Fibroblast of lung (primary cell): ENCODE data around the gene MAPKBP1. TPM values are rescaled to one million over a fixed set of nuclear protein-coding genes. Genes with fewer than 3 reads are reported as not detected.

Experiments used
- DNase-seq, 2 donors: peaks; one replicate each; pipeline versions ENCODE4 v3.0.0 to v3.0.0-alpha.2; 2010; ENCODE audit warnings: low read depth in 2 of 2
- H2AFZ ChIP-seq: 2 replicates; pipeline ENCODE4 v1.5.1; 2012; ENCODE audit warnings: low read length, control low read depth, inconsistent platforms
- H3K27ac ChIP-seq: 2 replicates; pipeline ENCODE4 v1.5.1; 2011; ENCODE audit warnings: low read length, control low read depth; ENCODE audit not compliant: insufficient read depth
- H3K27me3 ChIP-seq: 2 replicates; pipeline ENCODE4 v1.5.1; 2011; ENCODE audit warnings: mild to moderate bottlenecking, low read length; ENCODE audit not compliant: control insufficient read depth, insufficient read depth
- H3K36me3 ChIP-seq: 2 replicates; pipeline ENCODE4 v1.5.1; 2011; ENCODE audit warnings: low read length; ENCODE audit not compliant: control insufficient read depth, insufficient read depth
- H3K4me1 ChIP-seq: 2 replicates; pipeline ENCODE4 v1.5.1; 2011; ENCODE audit warnings: low read length; ENCODE audit not compliant: control insufficient read depth, insufficient read depth; ENCODE audit errors: extremely low read depth
- H3K4me2 ChIP-seq: 2 replicates; pipeline ENCODE4 v1.5.1; 2011; ENCODE audit warnings: low read length, control low read depth; ENCODE audit not compliant: insufficient read depth; ENCODE audit errors: extremely low read depth
- H3K4me3 ChIP-seq, 4 experiments: fragments of 200-600 bp in 1 of 4; sonication (generic) in 1 of 4; replicated peaks in 1 of 4; 2 replicates each; pipeline ENCODE4 v1.5.1; 2011 to 2016; ENCODE audit warnings: low read length in 4 of 4, low read depth in 3 of 4, mild to moderate bottlenecking in 3 of 4, control low read depth in 2 of 4, inconsistent platforms in 1 of 4, mixed read lengths in 1 of 4; ENCODE audit not compliant: insufficient read depth in 1 of 4; ENCODE audit errors: control extremely low read depth in 1 of 4
- H3K79me2 ChIP-seq: 2 replicates; pipeline ENCODE4 v1.5.1; 2012; ENCODE audit warnings: mild to moderate bottlenecking, low read length, inconsistent platforms; ENCODE audit not compliant: control insufficient read depth, insufficient read depth
- H3K9ac ChIP-seq: 2 replicates; pipeline ENCODE4 v1.5.1; 2011; ENCODE audit warnings: mild to moderate bottlenecking, low read length, control low read depth; ENCODE audit not compliant: insufficient read depth
- H3K9me3 ChIP-seq: 2 replicates; pipeline ENCODE4 v1.5.1; 2012; ENCODE audit warnings: low read depth, low read length; ENCODE audit not compliant: control insufficient read depth, insufficient read depth
- H4K20me1 ChIP-seq: 2 replicates; pipeline ENCODE4 v1.5.1; 2011; ENCODE audit warnings: low read length; ENCODE audit not compliant: control insufficient read depth, insufficient read depth; ENCODE audit errors: extremely low read depth
- EZH2 ChIP-seq: IDR thresholded peaks from 2 replicates; pipeline ENCODE4 v1.5.1; 2012; ENCODE audit warnings: low read length, control low read depth, mild to moderate bottlenecking; ENCODE audit errors: missing control alignments
- polyA plus RNA-seq, 2 donors: library from polyadenylated mRNA; depleted of rRNA in 1 of 2; stranded (reverse) in 1 of 2; unstranded in 1 of 2; fragments of >200 nt; gene quantifications; 2 replicates each; pipeline ENCODE4 v1.2.1, GENCODE V29; 2011 to 2012; ENCODE audit warnings: missing spikeins in 1 of 2
- total RNA-seq: library from RNA; depleted of rRNA; stranded (reverse); fragments of >200 nt; gene quantifications from 2 replicates; pipeline ENCODE4 v1.2.1, GENCODE V29; 2014
- TF ChIP-seq, protein P1 (sequence below), 2 donors: IDR thresholded peaks in 1 of 2; conservative IDR thresholded peaks in 1 of 2; 1 replicate in 1 of 2; 2 replicates in 1 of 2; pipeline ENCODE4 v1.5.1; 2011 to 2012; ENCODE audit warnings: low read length in 2 of 2, control low read depth in 1 of 2, inconsistent platforms in 1 of 2, low read depth in 1 of 2, mild to moderate bottlenecking in 1 of 2

The MAPKBP1 gene
- total and polyA plus RNA-seq, 2 donors (not counting 1 experiment from before 2014, with no cell fraction given), result 2.8 to 20.8 TPM

GRCh38 chr15:41801850-41802455, 27.7 kb downstream of the MAPKBP1 start:
- peaks cover 2% of the 10 kb centered on the region for H3K36me3 ChIP-seq
- H3K27ac ChIP-seq, result no peak overlapping the region
- H3K27me3 ChIP-seq, result no peaks in the 10 kb centered on the region
- no peaks in the 10 kb centered on the region for H4K20me1 ChIP-seq
- no peaks in the 10 kb centered on the region for H3K9me3 ChIP-seq
- H3K79me2 ChIP-seq, result peaks cover 5% of the 10 kb centered on the region
- peaks cover 4% of the 10 kb centered on the region for H3K4me1 ChIP-seq
- TF ChIP-seq EZH2, result no peak
- TF ChIP-seq, protein P1, sequence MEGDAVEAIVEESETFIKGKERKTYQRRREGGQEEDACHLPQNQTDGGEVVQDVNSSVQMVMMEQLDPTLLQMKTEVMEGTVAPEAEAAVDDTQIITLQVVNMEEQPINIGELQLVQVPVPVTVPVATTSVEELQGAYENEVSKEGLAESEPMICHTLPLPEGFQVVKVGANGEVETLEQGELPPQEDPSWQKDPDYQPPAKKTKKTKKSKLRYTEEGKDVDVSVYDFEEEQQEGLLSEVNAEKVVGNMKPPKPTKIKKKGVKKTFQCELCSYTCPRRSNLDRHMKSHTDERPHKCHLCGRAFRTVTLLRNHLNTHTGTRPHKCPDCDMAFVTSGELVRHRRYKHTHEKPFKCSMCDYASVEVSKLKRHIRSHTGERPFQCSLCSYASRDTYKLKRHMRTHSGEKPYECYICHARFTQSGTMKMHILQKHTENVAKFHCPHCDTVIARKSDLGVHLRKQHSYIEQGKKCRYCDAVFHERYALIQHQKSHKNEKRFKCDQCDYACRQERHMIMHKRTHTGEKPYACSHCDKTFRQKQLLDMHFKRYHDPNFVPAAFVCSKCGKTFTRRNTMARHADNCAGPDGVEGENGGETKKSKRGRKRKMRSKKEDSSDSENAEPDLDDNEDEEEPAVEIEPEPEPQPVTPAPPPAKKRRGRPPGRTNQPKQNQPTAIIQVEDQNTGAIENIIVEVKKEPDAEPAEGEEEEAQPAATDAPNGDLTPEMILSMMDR (conservative IDR thresholded peaks at IDR 0.05 in 1 of 2, IDR thresholded peaks at IDR 0.05 in 1 of 2; ENCODE audit: low read depth in 1 of 2, low read length in 2 of 2), result no peak
- DNase-seq, result peak; percentile 34 to 72
- H2AFZ ChIP-seq, result no peak overlapping the region
- no peak overlapping the region for H3K4me3 ChIP-seq
- no peak overlapping the region for H3K9ac ChIP-seq
- no peak overlapping the region for H3K4me2 ChIP-seq

GRCh38 chr15:41804361-41804760, 30.1 kb downstream of the MAPKBP1 start:
- Histone ChIP-seq H3K27me3 (no peaks in the 10 kb centered on the region), H3K36me3 (peaks cover 2% of the 10 kb centered on the region), H3K4me1 (peaks cover 8% of the 10 kb centered on the region), H2AFZ (no peak overlapping the region), H3K9me3 (no peaks in the 10 kb centered on the region), H3K4me2 (no peak overlapping the region), H3K79me2 (no peaks in the 10 kb centered on the region), H3K9ac (no peak overlapping the region), H3K4me3 (no peak overlapping the region), H3K27ac (no peak overlapping the region), H4K20me1 (no peaks in the 10 kb centered on the region)
- DNase-seq, result no peak
- TF ChIP-seq EZH2, result no peak
- TF ChIP-seq, protein P1 (conservative IDR thresholded peaks at IDR 0.05 in 1 of 2, IDR thresholded peaks at IDR 0.05 in 1 of 2; ENCODE audit: low read depth in 1 of 2, low read length in 2 of 2), result no peak

DNA sequence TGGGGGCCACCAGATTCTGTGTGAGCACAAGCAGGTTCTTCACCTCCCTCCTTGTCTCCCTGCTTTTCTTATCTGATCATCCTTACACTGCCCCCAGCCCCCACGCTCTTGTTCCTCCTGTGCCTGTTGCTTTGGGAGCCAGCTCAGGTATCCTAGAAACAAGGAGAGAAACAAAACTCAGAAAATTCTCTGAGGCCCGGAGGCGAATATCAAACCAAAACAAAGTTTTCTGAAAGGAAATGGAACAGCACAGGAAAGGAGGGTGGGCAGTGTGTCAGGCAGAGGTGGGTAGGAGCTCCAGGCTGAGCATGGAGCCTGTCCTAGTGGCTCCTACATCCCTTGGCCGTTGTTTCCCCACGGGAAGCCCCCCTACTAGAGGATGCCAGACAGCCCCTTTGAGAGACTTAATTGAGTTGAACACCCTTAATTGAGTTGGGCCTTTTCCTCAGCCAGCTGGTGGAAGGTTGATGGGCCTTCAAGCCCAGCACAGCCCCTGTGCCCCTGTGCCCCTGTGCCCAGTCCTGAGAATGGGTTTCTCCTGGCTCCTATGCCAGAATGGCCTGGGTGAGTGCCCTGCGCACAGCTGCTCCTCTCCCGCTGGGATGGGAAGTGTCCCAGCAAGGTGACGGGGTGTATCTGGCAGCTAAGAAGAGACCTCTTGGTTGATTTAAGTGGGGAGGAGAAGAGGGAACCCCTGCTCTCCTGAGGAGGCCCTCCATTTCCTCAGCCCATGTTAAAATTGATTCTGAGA, 30.8 kb downstream of the MAPKBP1 start:
- no peak overlapping the region for H3K9ac ChIP-seq
- H3K4me3 ChIP-seq, result no peak overlapping the region
- peaks cover 10% of the 10 kb centered on the region for H3K4me1 ChIP-seq
- H3K27me3 ChIP-seq, result no peaks in the 10 kb centered on the region
- H3K79me2 ChIP-seq, result no peaks in the 10 kb centered on the region
- peaks cover 2% of the 10 kb centered on the region for H3K36me3 ChIP-seq
- no peak overlapping the region for H3K4me2 ChIP-seq
- no peak overlapping the region for H3K27ac ChIP-seq
- no peaks in the 10 kb centered on the region for H4K20me1 ChIP-seq
- no peak for TF ChIP-seq EZH2
- TF ChIP-seq, protein P1 (conservative IDR thresholded peaks at IDR 0.05 in 1 of 2, IDR thresholded peaks at IDR 0.05 in 1 of 2; ENCODE audit: low read depth in 1 of 2, low read length in 2 of 2), result no peak
- DNase-seq, result no peak
- no peaks in the 10 kb centered on the region for H3K9me3 ChIP-seq
- H2AFZ ChIP-seq, result no peak overlapping the region
